H1 (cell line): ENCODE measurements around the gene RNF113B. TPM values are rescaled to one million over a fixed set of nuclear protein-coding genes. Genes with fewer than 3 reads are reported as not detected.

ENCODE experiments used
- CTCF ChIA-PET: fragments of 300-600 bp; sonication (Branson Sonifier 250); formaldehyde crosslinking; loops from one replicate; lab custom pipeline; 2021; ENCODE audit not compliant: partially characterized antibody; lab: Charles Lee
- POLR2A ChIA-PET: fragments of 300-600 bp; sonication (Branson Sonifier 250); formaldehyde crosslinking; loops from one replicate; lab custom pipeline; 2021; ENCODE audit warnings: inconsistent platforms; ENCODE audit not compliant: partially characterized antibody; lab: Charles Lee
- DNase-seq, 2 experiments: peaks; one replicate each; pipeline versions ENCODE4 v3.0.0 to v3.0.0-alpha.2; 2010 to 2022; ENCODE audit warnings: low spot score in 2 of 2, low read depth in 1 of 2, mixed read lengths in 1 of 2
- FAIRE-seq: peaks from 2 replicates; lab custom pipeline; 2011; peaks lifted over from hg19 to GRCh38; lab: Jason Lieb, UNC
- H2AFZ ChIP-seq: 2 replicates; pipeline ENCODE4 v1.8.1; 2012; ENCODE audit warnings: low read length, inconsistent platforms
- H2AK5ac ChIP-seq: 2 replicates; pipeline ENCODE4 v1.6.1; 2013; ENCODE audit warnings: low read depth, low read length
- H2BK120ac ChIP-seq: replicated peaks from 2 replicates; pipeline ENCODE3; 2013; ENCODE audit warnings: low read depth, low read length, inconsistent platforms
- H2BK12ac ChIP-seq: 2 replicates; pipeline ENCODE4 v1.6.1; 2013; ENCODE audit warnings: low read depth, low read length
- H2BK15ac ChIP-seq: 2 replicates; pipeline ENCODE4 v1.6.1; 2013; ENCODE audit warnings: low read length
- H2BK20ac ChIP-seq: 2 replicates; pipeline ENCODE4 v1.6.1; 2013; ENCODE audit warnings: low read length
- H2BK5ac ChIP-seq: 2 replicates; pipeline ENCODE4 v1.6.1; 2013; ENCODE audit warnings: low read depth, low read length
- H3K14ac ChIP-seq: 2 replicates; pipeline ENCODE4 v1.6.1; 2013; ENCODE audit warnings: inconsistent platforms; ENCODE audit not compliant: insufficient read length
- H3K18ac ChIP-seq: 2 replicates; pipeline ENCODE4 v1.6.1; 2013; ENCODE audit warnings: low read length; ENCODE audit errors: extremely low read depth
- H3K23ac ChIP-seq: 2 replicates; pipeline ENCODE4 v1.6.1; 2013; ENCODE audit warnings: inconsistent platforms; ENCODE audit not compliant: insufficient read length
- H3K23me2 ChIP-seq: 2 replicates; pipeline ENCODE4 v1.6.1; 2013; ENCODE audit warnings: low read depth, low read length
- H3K27ac ChIP-seq: 2 replicates; pipeline ENCODE4 v1.6.1; 2011; ENCODE audit warnings: low read depth, low read length, inconsistent platforms
- H3K27me3 ChIP-seq, 4 experiments: replicated peaks in 1 of 4; 1 replicate in 1 of 4; 2 replicates in 3 of 4; pipeline versions ENCODE4 v1.6.1 to v1.8.1; 2011 to 2013; ENCODE audit warnings: low read length in 3 of 4, mild to moderate bottlenecking in 3 of 4, inconsistent platforms in 2 of 4, mixed read lengths in 2 of 4, moderate library complexity in 1 of 4; ENCODE audit not compliant: control insufficient read depth in 3 of 4, insufficient read depth in 3 of 4; ENCODE audit errors: extremely low read depth in 1 of 4
- H3K36me3 ChIP-seq, 4 experiments: 2 replicates each; pipeline versions ENCODE4 v1.6.1 to v1.8.1; 2011 to 2013; ENCODE audit warnings: mild to moderate bottlenecking in 4 of 4, low read length in 3 of 4, moderate library complexity in 2 of 4, control low read depth in 1 of 4, inconsistent platforms in 1 of 4; ENCODE audit not compliant: insufficient read depth in 4 of 4, control insufficient read depth in 2 of 4
- H3K4ac ChIP-seq: replicated peaks from 2 replicates; pipeline ENCODE3; 2013; ENCODE audit warnings: low read length, low read depth, mixed read lengths, inconsistent platforms; ENCODE audit not compliant: insufficient read length
- H3K4me1 ChIP-seq, 4 experiments: replicated peaks in 1 of 4; 1 replicate in 1 of 4; 2 replicates in 3 of 4; pipeline versions ENCODE4 v1.6.1 to v1.8.1; 2011 to 2013; ENCODE audit warnings: low read length in 3 of 4, inconsistent platforms in 2 of 4, mixed read lengths in 1 of 4; ENCODE audit not compliant: insufficient read depth in 4 of 4, control insufficient read depth in 3 of 4
- H3K4me2 ChIP-seq, 2 experiments: 2 replicates each; pipeline versions ENCODE4 v1.6.1 to v1.8.1; 2011 to 2013; ENCODE audit warnings: low read depth in 2 of 2, low read length in 2 of 2, control low read depth in 1 of 2, inconsistent platforms in 1 of 2, mild to moderate bottlenecking in 1 of 2; ENCODE audit not compliant: insufficient read depth in 1 of 2
- H3K4me3 ChIP-seq, 4 experiments: fragments of 200-600, 300-600 bp in 1 of 4; sonication (generic), shearing (Covaris generic), sonication (Bioruptor Twin) in 1 of 4; 2 replicates each; pipeline versions ENCODE4 v1.5.1 to v1.8.1; 2011 to 2016; ENCODE audit warnings: low read length in 4 of 4, low read depth in 3 of 4, control low read depth in 2 of 4, inconsistent platforms in 2 of 4, mild to moderate bottlenecking in 2 of 4, mixed read lengths in 1 of 4, moderate library complexity in 1 of 4; ENCODE audit not compliant: insufficient read depth in 2 of 4; ENCODE audit errors: extremely low read depth in 1 of 4
- H3K56ac ChIP-seq: replicated peaks from 2 replicates; pipeline ENCODE3; 2013; ENCODE audit warnings: low read depth, mild to moderate bottlenecking, mixed read lengths, low read length, inconsistent platforms; ENCODE audit not compliant: insufficient read length
- H3K79me1 ChIP-seq: 2 replicates; pipeline ENCODE4 v1.6.1; 2013; ENCODE audit warnings: low read depth, low read length, control low read depth
- H3K79me2 ChIP-seq, 2 experiments: 2 replicates each; pipeline versions ENCODE4 v1.6.1 to v1.8.1; 2012 to 2013; ENCODE audit warnings: low read length in 2 of 2, mild to moderate bottlenecking in 2 of 2, inconsistent platforms in 1 of 2; ENCODE audit not compliant: insufficient read depth in 2 of 2, control insufficient read depth in 1 of 2
- H3K9ac ChIP-seq, 4 experiments: replicated peaks in 1 of 4; 1 replicate in 1 of 4; 2 replicates in 3 of 4; pipeline versions ENCODE4 v1.6.1 to v1.8.1; 2011 to 2013; ENCODE audit warnings: low read depth in 3 of 4, low read length in 3 of 4, control low read depth in 2 of 4, mild to moderate bottlenecking in 2 of 4, moderate library complexity in 2 of 4, inconsistent platforms in 1 of 4; ENCODE audit errors: extremely low read depth in 1 of 4
- H3K9me3 ChIP-seq, 2 experiments: 2 replicates each; pipeline versions ENCODE4 v1.6.1 to v1.8.1; 2012 to 2013; ENCODE audit warnings: mild to moderate bottlenecking in 2 of 2, moderate library complexity in 2 of 2, control low read depth in 1 of 2, inconsistent platforms in 1 of 2, low read depth in 1 of 2, low read length in 1 of 2, mixed read lengths in 1 of 2; ENCODE audit not compliant: insufficient read depth in 2 of 2
- H4K20me1 ChIP-seq, 2 experiments: replicated peaks in 1 of 2; 2 replicates each; pipeline versions ENCODE3 to v1.8.1; 2011 to 2013; ENCODE audit warnings: inconsistent platforms in 2 of 2, low read length in 2 of 2, mild to moderate bottlenecking in 1 of 2; ENCODE audit not compliant: insufficient read depth in 2 of 2, control insufficient read depth in 1 of 2
- H4K5ac ChIP-seq: 2 replicates; pipeline ENCODE4 v1.6.1; 2013; ENCODE audit warnings: low read length, low read depth, mixed read lengths, inconsistent platforms; ENCODE audit not compliant: insufficient read length
- H4K8ac ChIP-seq: 2 replicates; pipeline ENCODE4 v1.8.0; 2013; ENCODE audit warnings: mild to moderate bottlenecking, moderate library complexity, low read length, inconsistent platforms; ENCODE audit not compliant: insufficient read depth; ENCODE audit errors: extremely low read depth
- H4K91ac ChIP-seq: replicated peaks from 2 replicates; pipeline ENCODE3; 2013; ENCODE audit warnings: low read length, mixed read lengths, inconsistent platforms; ENCODE audit not compliant: insufficient read length
- MAFK ChIP-seq: IDR thresholded peaks from 2 replicates; pipeline ENCODE4 v1.6.1; 2012; ENCODE audit warnings: low read depth, mild to moderate bottlenecking, improper control_type of control experiment, low read length
- RFX5 ChIP-seq: IDR thresholded peaks from 2 replicates; pipeline ENCODE4 v1.6.1; 2011; ENCODE audit warnings: low read depth, low read length, improper control_type of control experiment, borderline replicate concordance
- WGBS, 2 experiments: shearing (Covaris generic) in 1 of 2; methylation state at CpG; one replicate each; pipeline versions ENCODE4 v1.1.6 to v1.1.7; 2013 to 2015; ENCODE audit warnings: low lambda C conversion rate in 2 of 2, mixed read lengths in 2 of 2, inconsistent platforms in 1 of 2, low coverage in 1 of 2, missing lambda C conversion rate in 1 of 2; ENCODE audit not compliant: insufficient replicate concordance in 2 of 2, insufficient coverage in 1 of 2, insufficient read length in 1 of 2; ENCODE audit errors: extremely low coverage in 1 of 2, missing lambda C conversion rate in 1 of 2; 5-methylcytosine and 5-hydroxymethylcytosine counted together
- long read RNA-seq, 2 experiments: library from RNA in 1 of 2; library from capped mRNA in 1 of 2; stranded (forward); transcript quantifications; one replicate each; pipeline ENCODE4 v2.0.0, GENCODE V29; 2021; ENCODE audit warnings: inconsistent platforms in 1 of 2
- polyA minus RNA-seq, 3 experiments: library from RNA; depleted of rRNA, polyadenylated mRNA; stranded (reverse); fragments of >200 nt; gene quantifications; 1 replicate in 2 of 3; 2 replicates in 1 of 3; pipeline ENCODE4 v1.2.3, GENCODE V29; 2011
- polyA plus RNA-seq, 7 experiments: library from polyadenylated mRNA; depleted of rRNA in 3 of 7; stranded (reverse) in 5 of 7; unstranded in 2 of 7; fragments of >200 nt in 5 of 7; fragments of 200-250 nt in 2 of 7; gene quantifications; 1 replicate in 5 of 7; 2 replicates in 1 of 7; 4 replicates in 1 of 7; pipeline versions ENCODE4 v1.2.1 to v1.2.3, GENCODE V29; 2011 to 2013; ENCODE audit warnings: missing spikeins in 2 of 7, mixed read lengths in 2 of 7
- total RNA-seq: library from RNA; stranded (reverse); fragmentation: NEBNext Ultra II Directional; extraction: Animal tissue kit (Norgen Biotek cat#: 25700); gene quantifications from 2 replicates; pipeline ENCODE4 v1.2.1, GENCODE V29; 2021

RNF113B gene
- total RNA-seq (not detected in 2 replicates), polyA plus RNA-seq (2011; rRNA removed) (not detected in 2 replicates), polyA minus RNA-seq (2011; rRNA and poly(A)+ RNA removed) (not detected in 2 replicates)
- not detected for polyA plus RNA-seq (2011; cell fraction: cytosol; rRNA removed)
- not detected for polyA plus RNA-seq (2011; cell fraction: nucleus; rRNA removed)
- 0.11 TPM in 1 of 4 replicates, not detected in the others for polyA plus RNA-seq (2012, experiment 1 of 2)
- not detected for polyA plus RNA-seq (2012, experiment 2 of 2)
- polyA plus RNA-seq (2013, experiment 1 of 2) = not detected
- polyA plus RNA-seq (2013, experiment 2 of 2) = not detected
- not detected for polyA minus RNA-seq (2011; cell fraction: cytosol; rRNA and poly(A)+ RNA removed)
- not detected for polyA minus RNA-seq (2011; cell fraction: nucleus; rRNA and poly(A)+ RNA removed)
- long read RNA-seq, experiment 1 = 0 reads
- long read RNA-seq, experiment 2 = 0 reads

- H3K56ac ChIP-seq = no peak within 1 kb of the TSS
- TF ChIP-seq MAFK (peak; percentile 30; the same call in 1 of the 2 replicates), RFX5 (no peak)
- H3K14ac ChIP-seq = no peak within 1 kb of the TSS
- peaks cover 10 to 22% (median 16%) of the 10 kb centered on the region in 4 experiments for H3K4me1 ChIP-seq
- peaks cover 0 to 64% of the 10 kb centered on the region in 2 experiments; a peak in 2 of 4 replicates for H3K79me2 ChIP-seq
- no peak for DNase-seq
- peaks cover 2 to 5% of the 10 kb centered on the region in 2 experiments for H4K20me1 ChIP-seq
- 0 out of 2 replicates have a peak within 1 kb of the TSS, but pooled peaks have one; percentile 35 for H2BK15ac ChIP-seq
- H2AFZ ChIP-seq = no peak within 1 kb of the TSS
- no peak within 1 kb of the TSS for H2BK120ac ChIP-seq
- no peak within 1 kb of the TSS for H3K4me2 ChIP-seq
- no peak within 1 kb of the TSS for H3K9ac ChIP-seq
- no peak within 1 kb of the TSS for H2BK20ac ChIP-seq
- ChIA-PET POLR2A (interaction anchor here (0.7 kb wide), 1 partner anchor 10 kb away, joined by 3 read pairs; no protein-coding TSS in a partner anchor), CTCF (interaction anchor here (0.6 kb wide), 1 partner anchor 132 kb away, joined by 3 read pairs; no protein-coding TSS in a partner anchor)
- peaks cover 0 to 3% (median 1%) of the 10 kb centered on the region in 4 experiments; a peak in 2 of 8 replicates for H3K36me3 ChIP-seq
- H3K27me3 ChIP-seq = no peaks in the 10 kb centered on the region
- no peak within 1 kb of the TSS for H3K27ac ChIP-seq
- peaks cover 4% of the 10 kb centered on the region; the same call in 1 of the 2 replicates for H3K79me1 ChIP-seq
- WGBS, 2 experiments = 89% methylated on average over 40 of the region's 58 CpGs; no CpG with 5 or more reads in 1 of the 2 experiments
- H4K5ac ChIP-seq = no peak within 1 kb of the TSS
- no peak within 1 kb of the TSS for H3K4ac ChIP-seq
- no peak within 1 kb of the TSS for H3K4me3 ChIP-seq
- H4K91ac ChIP-seq = no peak within 1 kb of the TSS
- no peak for FAIRE-seq
- no peak within 1 kb of the TSS for H3K23ac ChIP-seq
- H3K23me2 ChIP-seq = no peaks in the 10 kb centered on the region
- H4K8ac ChIP-seq = peak within 1 kb of the TSS; percentile 72
- no peak within 1 kb of the TSS for H2BK5ac ChIP-seq
- H3K18ac ChIP-seq = no peak within 1 kb of the TSS
- H3K9me3 ChIP-seq = no peaks in the 10 kb centered on the region
- H2AK5ac ChIP-seq = no peak within 1 kb of the TSS
- no peak within 1 kb of the TSS; the same call in 1 of the 2 replicates for H2BK12ac ChIP-seq
These were observed at the start of gene RNF113B for GRCh38 chr13:98176777-98177608. Gene RNF113B (minus strand): TSS chr13:98177269. CDS start chr13:98177236, 33 bp downstream.
